Retinal pigment epithelial cell (primary cell): ENCODE measurements around the gene GRK5.
"Not testable (repeated sequence)": the region's sequence is repeated elsewhere in the genome, so short reads cannot be mapped to it uniquely, and the experiment has no call there.

ENCODE experiments used
- DNase-seq: peaks from one replicate; pipeline ENCODE4 v3.0.0-alpha.2; 2010; ENCODE audit warnings: low read depth
- H3K4me3 ChIP-seq: 2 replicates; pipeline ENCODE4 v1.5.1; 2011; ENCODE audit warnings: mild to moderate bottlenecking, low read length, control low read depth, moderate library complexity
- TF ChIP-seq, protein P1 (sequence below): conservative IDR thresholded peaks from 2 replicates; pipeline ENCODE4 v1.5.1; 2011; ENCODE audit warnings: low read depth, low read length, control low read depth, inconsistent platforms

GRK5 gene

DNA sequence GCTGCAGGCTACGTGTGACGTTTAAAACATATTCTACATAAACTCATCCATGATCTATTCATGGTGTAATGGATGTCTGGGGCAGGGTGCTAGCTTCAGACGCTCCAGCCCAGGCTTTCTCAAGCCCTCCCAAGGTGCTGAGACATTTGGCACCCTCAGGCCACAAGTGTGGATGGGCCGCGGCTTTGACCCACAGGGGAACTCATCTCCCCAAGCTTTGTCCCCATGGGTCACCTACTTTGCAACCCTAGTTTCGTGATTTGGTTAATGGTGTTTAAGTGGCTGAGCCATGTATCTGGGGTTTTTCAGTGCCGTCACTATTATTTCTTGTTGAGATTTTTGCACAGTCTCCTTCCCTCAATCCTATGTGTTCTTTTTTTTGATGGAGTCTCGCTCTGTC lies 66.0 kb downstream of the GRK5 start:
- no peak for DNase-seq
- TF ChIP-seq, protein P1, sequence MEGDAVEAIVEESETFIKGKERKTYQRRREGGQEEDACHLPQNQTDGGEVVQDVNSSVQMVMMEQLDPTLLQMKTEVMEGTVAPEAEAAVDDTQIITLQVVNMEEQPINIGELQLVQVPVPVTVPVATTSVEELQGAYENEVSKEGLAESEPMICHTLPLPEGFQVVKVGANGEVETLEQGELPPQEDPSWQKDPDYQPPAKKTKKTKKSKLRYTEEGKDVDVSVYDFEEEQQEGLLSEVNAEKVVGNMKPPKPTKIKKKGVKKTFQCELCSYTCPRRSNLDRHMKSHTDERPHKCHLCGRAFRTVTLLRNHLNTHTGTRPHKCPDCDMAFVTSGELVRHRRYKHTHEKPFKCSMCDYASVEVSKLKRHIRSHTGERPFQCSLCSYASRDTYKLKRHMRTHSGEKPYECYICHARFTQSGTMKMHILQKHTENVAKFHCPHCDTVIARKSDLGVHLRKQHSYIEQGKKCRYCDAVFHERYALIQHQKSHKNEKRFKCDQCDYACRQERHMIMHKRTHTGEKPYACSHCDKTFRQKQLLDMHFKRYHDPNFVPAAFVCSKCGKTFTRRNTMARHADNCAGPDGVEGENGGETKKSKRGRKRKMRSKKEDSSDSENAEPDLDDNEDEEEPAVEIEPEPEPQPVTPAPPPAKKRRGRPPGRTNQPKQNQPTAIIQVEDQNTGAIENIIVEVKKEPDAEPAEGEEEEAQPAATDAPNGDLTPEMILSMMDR: no peak
- H3K4me3 ChIP-seq: no peak overlapping the region

DNA sequence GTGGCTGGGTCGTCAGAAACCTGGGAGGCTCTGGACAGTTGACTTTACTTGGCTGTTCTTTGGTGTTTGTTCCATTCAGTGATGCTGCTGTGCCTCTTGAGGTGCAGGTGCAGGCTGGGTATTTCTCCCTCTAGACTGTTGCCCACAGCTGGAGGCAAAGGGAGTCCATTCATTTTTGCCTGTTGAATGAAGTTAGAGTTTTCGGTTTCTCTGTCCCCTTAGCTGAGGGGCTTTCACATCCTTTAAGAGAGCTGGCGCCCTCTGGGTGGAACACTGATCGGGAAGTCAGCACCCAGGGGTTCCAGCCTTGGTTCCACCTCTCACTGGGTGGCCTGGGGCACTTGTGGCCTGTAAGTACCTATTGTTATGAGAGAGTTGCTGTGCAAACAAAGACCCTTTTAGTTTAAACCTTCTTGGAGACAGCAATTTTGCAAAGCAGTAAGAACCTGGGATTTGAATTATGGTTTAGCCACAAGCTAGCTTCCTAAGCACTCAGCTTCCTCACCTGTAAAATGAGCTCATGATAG lies 67.2 kb downstream of the GRK5 start:
- TF ChIP-seq, protein P1: no peak
- H3K4me3 ChIP-seq: no peak overlapping the region
- DNase-seq: no peak

DNA sequence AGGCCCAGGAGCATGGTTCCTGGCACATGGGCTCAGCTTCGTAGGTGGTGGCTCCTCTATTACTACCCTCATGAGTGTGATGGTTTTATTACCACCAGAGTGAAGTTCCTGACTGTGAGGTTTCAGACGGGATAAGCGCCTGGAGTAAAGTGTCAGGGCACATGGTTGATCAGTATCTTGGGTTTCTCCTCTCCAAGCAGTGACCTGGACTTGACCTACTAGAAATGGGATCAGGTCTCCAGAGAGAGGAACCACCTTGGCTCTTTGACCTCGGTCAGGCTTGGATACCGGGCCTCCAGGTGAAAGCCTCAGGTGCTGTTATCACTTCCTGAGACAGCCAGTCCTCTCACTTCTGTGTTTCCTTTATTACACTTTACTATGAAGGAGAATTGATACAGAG lies 67.7 kb downstream of the GRK5 start:
- no peak for DNase-seq
- no peak overlapping the region for H3K4me3 ChIP-seq
- TF ChIP-seq, protein P1: no peak

DNA sequence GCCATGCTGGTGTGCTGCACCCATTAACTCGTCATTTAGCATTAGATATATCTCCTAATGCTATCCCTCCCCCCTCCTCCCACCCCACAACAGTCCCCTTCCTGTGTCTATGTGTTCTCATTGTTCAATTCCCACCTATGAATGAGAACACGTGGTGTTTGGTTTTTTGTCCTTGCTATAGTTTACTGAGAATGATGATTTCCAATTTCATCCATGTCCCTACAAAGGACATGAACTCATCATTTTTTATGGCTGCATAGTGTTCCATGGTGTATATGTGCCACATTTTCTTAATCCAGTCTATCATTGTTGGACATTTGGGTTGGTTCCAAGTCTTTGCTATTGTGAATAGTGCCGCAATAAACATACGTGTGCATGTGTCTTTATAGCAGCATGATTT lies 68.8 kb downstream of the GRK5 start:
- not testable (repeated sequence) for H3K4me3 ChIP-seq, DNase-seq

DNA sequence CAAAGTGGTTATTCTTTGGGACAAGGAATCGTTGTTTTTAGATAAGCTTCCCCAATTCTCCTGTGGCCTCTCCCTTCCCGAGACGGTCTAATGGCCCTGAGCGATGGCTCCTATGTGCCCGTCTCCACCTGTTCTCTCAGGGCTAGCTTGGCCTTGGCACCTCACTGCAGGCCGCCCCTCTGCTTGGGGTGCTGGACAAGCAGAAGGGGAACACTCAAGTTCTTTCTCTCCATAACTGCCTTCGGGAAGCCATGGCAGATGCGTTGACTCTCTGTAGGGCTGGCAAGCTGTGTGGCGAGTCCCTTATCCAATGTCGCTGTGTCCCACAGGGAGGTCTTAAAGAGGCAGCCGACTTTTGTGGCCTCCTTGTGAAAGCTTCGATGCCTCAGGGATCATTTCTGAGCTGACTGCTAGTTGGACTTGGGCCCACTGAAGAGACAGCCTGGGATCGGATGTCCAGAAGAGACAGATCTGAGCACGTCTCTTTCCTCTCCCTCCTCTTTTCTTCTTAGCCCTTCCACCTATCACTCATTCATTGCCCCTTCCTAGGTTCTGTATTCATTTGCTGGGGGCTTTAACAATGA lies 70.8 kb downstream of the GRK5 start:
- DNase-seq: no peak
- H3K4me3 ChIP-seq: no peak overlapping the region
- TF ChIP-seq, protein P1: no peak

DNA sequence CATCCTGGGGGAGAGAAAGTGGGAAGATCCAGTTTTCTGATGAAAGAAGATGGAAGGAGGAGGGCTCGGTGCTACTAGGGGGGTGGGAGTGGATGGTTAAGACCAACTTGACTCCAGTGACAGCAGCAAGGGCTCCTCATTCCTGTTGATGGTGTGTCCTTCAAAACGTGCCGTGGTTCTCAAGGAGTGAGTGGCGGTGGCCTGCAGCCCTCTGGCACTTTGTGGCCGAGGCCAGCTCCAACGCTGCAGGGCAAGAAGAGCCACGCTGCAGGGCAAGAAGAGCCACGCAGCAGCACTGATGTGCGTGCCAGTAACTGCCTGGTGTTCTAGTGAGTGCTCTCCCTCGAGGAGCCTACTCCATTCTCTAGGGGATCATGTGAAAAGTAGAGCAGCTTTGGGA lies 72.1 kb downstream of the GRK5 start:
- no peak overlapping the region for H3K4me3 ChIP-seq
- DNase-seq: no peak
- TF ChIP-seq, protein P1: no peak

DNA sequence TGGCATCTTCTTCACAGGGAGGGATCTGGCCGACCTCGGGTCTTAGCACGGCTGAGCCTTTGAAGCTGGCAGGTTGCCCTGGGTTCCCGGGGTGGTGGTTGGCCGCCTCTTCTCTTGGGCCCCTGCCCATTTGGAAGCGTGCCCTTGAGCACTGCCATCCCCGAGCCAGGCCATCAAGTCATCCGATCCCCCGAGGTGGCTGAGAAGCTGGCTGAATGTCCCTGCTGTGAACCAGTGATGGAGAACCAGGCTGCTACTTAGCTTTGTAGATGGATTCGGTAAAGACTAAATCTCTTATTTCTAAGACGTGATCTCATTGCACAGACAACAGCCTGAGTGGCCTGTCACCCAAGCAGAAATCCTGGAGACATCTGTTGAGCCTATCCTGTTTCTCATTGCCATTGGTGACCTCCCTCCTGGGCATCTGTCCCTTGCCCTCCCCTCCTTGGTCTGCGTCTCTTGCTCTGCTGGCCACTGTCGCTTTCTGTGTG lies 74.3 kb downstream of the GRK5 start:
- no peak overlapping the region for H3K4me3 ChIP-seq
- TF ChIP-seq, protein P1: no peak
- peak; percentile 41 for DNase-seq
